ENCODE data around the gene DDR2. TPM values are rescaled to one million over a fixed set of nuclear protein-coding genes. Genes with fewer than 3 reads are reported as not detected.

Gene DDR2
- polyA plus RNA-seq, 6 donors from 2014 or later: not detected

DNA sequence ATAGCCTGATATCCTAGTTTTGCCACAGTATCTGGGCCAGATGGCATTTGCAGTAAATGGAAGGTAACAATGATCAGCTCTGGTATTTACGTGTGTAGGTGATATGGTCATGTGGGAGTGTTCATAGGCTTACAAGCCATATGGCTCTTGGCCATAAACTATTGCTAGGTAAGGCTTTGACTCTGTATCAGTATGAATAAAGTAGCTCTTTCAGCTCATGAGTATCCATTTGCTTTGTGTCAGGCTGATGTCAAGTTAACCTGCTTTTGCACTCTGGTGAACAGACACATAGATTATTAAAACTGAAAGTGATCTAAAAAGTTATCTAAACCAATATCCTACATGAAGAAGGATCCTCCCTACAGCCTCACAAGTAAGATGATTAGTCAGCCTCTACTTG is 69.0 kb downstream of the DDR2 start:
- DNase-seq (no peak), ATAC-seq (ENCODE audit: low read depth in 2 of 2) (no peak)
- Mint-ChIP-seq H3K36me3 (no peaks in the 10 kb centered on the region), H3K27ac (no peak overlapping the region), H3K4me3 (no peak overlapping the region), H3K9me3 (no peaks in the 10 kb centered on the region), H3K27me3 (peaks cover 0 to 22% (median 11%) of the 10 kb centered on the region in 3 donors), H3K4me1 (no peaks in the 10 kb centered on the region)

DNA sequence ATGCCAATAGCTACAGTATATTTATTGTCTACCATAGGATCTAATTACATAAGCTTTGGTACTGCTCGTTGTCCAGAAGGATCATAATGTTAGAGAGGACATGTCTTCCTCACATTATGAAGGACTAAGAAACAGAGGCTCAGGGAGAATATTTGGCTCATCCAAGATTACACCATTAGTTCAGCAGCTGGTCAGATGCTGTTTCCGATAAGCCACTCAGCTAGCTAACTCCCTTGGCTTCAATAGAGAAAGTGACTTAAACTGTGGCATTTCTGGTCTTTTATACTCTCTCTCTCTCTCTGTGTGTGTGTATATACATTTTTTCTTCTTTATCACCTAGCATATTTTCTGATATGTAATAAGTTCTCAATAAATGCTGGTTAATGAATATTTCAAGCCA is 70.4 kb downstream of the DDR2 start:
- ATAC-seq (ENCODE audit: low read depth in 2 of 2): no peak
- Mint-ChIP-seq H3K9me3 (no peaks in the 10 kb centered on the region), H3K4me3 (no peak overlapping the region), H3K4me1 (no peaks in the 10 kb centered on the region), H3K27me3 (peaks cover 0 to 13% (median 6%) of the 10 kb centered on the region in 3 donors), H3K27ac (no peak overlapping the region), H3K36me3 (no peaks in the 10 kb centered on the region)
- no peak for DNase-seq

DNA sequence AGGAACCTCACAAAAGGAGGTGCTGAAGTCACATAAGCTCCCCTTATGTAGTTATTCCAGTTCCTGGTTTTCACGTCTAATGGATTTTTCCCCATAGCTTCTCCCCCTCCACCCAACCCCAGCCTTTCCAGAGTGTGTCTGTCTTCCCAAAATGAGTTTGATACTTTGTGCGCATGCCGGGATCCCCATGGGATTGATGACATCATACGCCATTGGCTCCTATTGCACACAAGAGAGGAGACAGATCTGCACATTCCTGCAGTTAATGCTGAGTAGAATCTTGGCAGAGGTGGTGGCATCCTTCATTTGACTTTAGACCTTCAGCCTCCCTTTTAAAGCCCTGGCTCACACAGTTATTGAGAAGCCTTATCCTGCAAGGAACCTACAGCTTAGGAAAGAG is 71.4 kb downstream of the DDR2 start:
- Mint-ChIP-seq H3K9me3 (no peaks in the 10 kb centered on the region), H3K4me3 (no peak overlapping the region), H3K4me1 (no peaks in the 10 kb centered on the region), H3K27me3 (peaks cover 0 to 3% (median 3%) of the 10 kb centered on the region in 3 donors), H3K27ac (no peak overlapping the region), H3K36me3 (no peaks in the 10 kb centered on the region)
- ATAC-seq (ENCODE audit: low read depth in 2 of 2): no peak
- no peak for DNase-seq

DNA sequence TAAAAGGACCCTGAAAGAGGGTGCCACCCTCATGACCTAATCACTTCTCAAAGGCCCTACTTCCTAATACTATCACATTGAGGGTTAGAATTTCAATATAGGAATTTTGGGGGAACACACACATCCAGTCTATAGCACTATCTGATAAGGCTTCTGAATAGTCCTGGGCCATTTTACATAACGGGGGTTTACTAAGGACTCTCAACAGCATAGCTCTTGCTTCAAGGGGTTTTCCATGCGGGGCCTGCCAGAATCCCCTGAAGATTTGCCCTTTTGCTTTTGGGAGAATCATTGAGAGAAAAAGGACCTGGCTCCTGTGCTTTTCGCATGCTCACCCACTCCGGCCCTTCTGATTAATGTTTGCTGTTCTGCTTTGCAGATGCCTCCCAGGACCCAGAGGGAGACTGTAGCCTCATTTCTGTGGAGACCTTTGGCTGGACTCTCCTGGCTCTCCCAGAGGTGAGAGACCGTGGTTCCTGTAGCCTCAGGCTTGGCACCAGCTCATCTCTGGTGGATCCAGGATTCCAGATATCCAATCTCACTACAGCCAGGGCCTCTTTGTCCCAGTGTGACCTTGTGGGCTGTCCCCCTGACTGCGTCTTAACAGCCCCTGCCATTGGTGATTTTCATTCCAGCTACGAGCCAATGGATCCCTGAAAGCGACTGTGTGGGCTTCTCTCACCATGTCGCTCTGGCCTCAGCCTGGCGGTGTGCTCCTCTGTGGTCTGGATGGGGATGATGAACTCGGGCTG is 72.6 kb downstream of the DDR2 start:
- Mint-ChIP-seq H3K4me3 (no peak overlapping the region), H3K36me3 (no peaks in the 10 kb centered on the region)

DNA sequence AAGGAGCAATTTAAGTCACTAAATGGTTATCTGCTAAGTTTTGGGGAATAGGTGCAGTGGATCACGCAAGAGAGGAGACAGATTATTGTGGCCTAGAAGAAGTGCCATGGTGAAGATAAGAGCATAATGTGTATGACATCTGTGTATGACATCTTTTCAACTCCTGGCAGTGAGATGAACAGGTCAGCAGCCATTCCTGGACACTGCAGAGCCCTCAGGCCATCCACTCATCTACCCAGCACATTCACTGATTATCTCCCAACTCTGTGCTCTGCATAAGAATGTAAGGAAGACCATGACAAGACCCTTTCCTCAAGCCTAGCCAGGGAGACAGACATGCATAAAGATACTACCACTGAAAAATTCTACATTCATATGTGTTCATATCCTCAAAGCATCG is 73.7 kb downstream of the DDR2 start:
- H3K4me1 Mint-ChIP-seq: no peaks in the 10 kb centered on the region
- no peak overlapping the region for H3K4me3 Mint-ChIP-seq
- no peaks in the 10 kb centered on the region for H3K9me3 Mint-ChIP-seq
- no peak overlapping the region for H3K27ac Mint-ChIP-seq
- peaks cover 0 to 6% (median 0%) of the 10 kb centered on the region in 3 donors for H3K27me3 Mint-ChIP-seq
- no peaks in the 10 kb centered on the region for H3K36me3 Mint-ChIP-seq
- no peak for DNase-seq
- ATAC-seq (ENCODE audit: low read depth in 2 of 2): no peak

More for the DNA sequence above, 72.6 kb downstream of the DDR2 start:
- H3K27ac Mint-ChIP-seq: no peak overlapping the region
- H3K9me3 Mint-ChIP-seq: no peaks in the 10 kb centered on the region
- H3K4me1 Mint-ChIP-seq: no peaks in the 10 kb centered on the region
- ATAC-seq (ENCODE audit: low read depth in 2 of 2) (no peak), DNase-seq (no peak)
- H3K27me3 Mint-ChIP-seq: peaks cover 0 to 6% (median 0%) of the 10 kb centered on the region in 3 donors

DNA sequence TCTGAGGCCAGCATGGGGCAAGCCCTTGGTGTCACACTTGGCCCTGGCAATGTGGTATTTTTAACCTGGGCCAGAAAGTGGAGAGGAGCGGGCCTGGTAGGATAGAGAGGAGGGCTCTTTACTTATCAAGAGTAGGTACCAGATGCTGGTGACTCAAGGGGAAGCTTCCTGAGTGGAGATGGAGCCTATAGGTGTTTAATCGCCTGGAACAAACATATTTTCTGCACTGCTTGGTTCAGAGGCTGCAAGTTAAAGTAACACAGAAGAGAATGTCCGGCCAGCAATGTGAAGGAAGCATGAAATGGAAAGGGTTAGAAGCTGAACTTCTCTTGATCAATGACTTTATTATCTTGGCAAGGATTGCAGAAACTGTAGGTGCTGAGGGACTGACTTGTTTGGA is 74.3 kb downstream of the DDR2 start:
- H3K9me3 Mint-ChIP-seq: no peaks in the 10 kb centered on the region
- no peak overlapping the region for H3K4me3 Mint-ChIP-seq
- no peaks in the 10 kb centered on the region for H3K36me3 Mint-ChIP-seq
- H3K27ac Mint-ChIP-seq: peak overlapping the region in 1 of 6 donors; percentile 30
- no peak for ATAC-seq (ENCODE audit: low read depth in 2 of 2)
- H3K4me1 Mint-ChIP-seq: no peaks in the 10 kb centered on the region
- peaks cover 0 to 6% (median 0%) of the 10 kb centered on the region in 3 donors for H3K27me3 Mint-ChIP-seq
- no peak for DNase-seq

DNA sequence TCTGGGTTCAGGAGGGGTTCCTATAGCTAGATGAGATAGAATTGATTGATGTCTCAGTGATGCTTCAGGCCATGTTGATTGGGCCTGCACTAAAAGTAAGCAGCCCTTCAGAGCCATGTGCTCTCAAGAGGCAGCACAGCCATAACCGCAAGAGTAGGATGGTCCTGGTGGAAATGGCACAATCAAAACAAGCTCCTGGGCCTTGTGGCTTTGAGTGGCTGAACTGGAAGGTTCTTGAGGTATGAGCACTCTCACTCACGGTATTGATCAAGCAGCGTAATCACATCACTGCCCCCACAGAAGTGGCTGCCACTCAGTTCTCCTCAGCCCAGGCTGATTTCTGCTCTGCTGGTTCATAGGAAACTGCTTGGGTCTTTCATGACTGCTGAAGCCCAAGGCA is 76.0 kb downstream of the DDR2 start:
- ATAC-seq (ENCODE audit: low read depth in 2 of 2) (no peak), DNase-seq (no peak)
- peaks cover 0 to 10% (median 0%) of the 10 kb centered on the region in 3 donors for H3K27me3 Mint-ChIP-seq
- H3K36me3 Mint-ChIP-seq: no peaks in the 10 kb centered on the region
- no peak overlapping the region for H3K27ac Mint-ChIP-seq
- no peak overlapping the region for H3K4me3 Mint-ChIP-seq
- H3K4me1 Mint-ChIP-seq: no peaks in the 10 kb centered on the region
- H3K9me3 Mint-ChIP-seq: no peaks in the 10 kb centered on the region

DNA sequence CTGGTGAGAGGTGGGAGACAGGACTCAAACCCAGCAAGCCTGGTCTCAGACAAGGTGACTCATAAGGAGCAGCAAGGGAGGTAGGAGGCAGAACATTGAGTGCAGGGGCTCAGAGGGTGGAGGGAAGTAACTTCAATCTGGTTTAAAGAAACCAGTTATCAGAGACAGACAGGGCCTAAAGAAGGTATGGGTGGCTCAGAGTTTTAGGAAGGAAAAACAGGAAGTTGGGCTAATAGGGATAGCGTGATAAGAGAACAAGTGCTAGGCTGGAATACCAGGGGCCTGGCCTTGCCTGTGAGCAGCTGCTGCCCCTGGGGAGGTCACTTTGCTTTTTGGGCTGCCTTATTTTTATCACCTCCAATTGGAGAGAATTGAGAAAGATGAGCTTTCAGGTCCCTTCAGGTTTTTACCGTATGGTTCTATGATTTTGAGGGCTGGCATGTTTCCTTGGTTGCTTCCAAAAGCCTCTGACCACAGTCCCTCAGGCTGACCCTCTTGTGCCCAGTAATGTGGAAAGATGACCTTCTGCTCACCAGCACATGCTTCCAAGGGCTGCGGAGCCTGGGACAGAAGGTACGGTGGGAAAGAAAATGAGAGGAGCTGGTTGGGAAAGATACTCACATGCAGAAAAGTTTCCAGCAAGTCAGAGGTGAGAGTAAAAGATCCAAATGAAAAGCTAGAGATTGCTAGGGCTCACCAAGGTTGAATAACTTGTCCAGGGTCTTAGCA is 77.0 kb downstream of the DDR2 start:
- Mint-ChIP-seq H3K27me3 (peaks cover 0 to 10% (median 0%) of the 10 kb centered on the region in 3 donors), H3K4me3 (no peak overlapping the region), H3K9me3 (no peaks in the 10 kb centered on the region), H3K4me1 (no peaks in the 10 kb centered on the region), H3K36me3 (no peaks in the 10 kb centered on the region), H3K27ac (no peak overlapping the region)
- DNase-seq (no peak), ATAC-seq (ENCODE audit: low read depth in 2 of 2) (no peak)

DNA sequence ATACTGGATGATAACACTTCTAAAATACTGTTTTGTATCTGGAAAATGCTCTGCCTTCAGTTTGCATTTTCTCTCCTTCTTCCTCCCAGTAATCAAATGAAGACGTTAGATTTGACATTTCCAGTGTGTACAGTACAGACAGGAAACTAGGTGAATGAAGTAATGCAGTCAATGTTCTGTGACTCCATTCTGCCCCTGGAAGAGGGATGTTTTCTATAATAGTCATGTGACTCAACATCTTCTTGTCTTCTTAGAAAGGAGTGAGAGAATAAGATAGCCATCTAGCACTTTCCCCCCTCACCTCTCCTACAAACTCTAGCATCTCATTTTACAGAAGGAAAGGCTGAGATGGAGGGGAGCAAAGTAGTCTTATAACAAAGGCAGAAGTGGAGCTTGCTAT is 77.6 kb downstream of the DDR2 start:
- no peak for ATAC-seq (ENCODE audit: low read depth in 2 of 2)

DNA sequence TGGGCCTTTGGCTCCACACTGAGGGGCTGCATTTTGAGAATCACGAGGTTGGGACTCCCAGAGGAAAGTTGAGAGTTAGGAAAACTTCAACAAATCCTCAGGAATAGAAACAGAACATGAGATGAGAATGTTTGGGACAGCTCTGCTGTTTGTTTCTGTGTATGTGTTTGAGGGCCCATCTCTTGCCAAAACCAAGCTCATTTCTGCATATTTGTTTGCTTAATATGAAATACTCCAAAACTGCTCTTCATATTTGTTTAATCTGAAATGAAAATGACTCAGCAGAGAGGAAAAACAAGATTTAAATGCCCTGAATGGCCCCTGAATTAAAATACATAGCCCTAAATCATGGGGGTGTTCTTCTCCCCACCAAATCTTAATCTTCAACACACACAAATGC is 78.1 kb downstream of the DDR2 start:
- Mint-ChIP-seq H3K36me3 (no peaks in the 10 kb centered on the region), H3K4me3 (no peak overlapping the region), H3K27ac (no peak overlapping the region), H3K4me1 (no peaks in the 10 kb centered on the region), H3K27me3 (peaks cover 3 to 10% (median 5%) of the 10 kb centered on the region in 3 donors), H3K9me3 (no peaks in the 10 kb centered on the region)
- ATAC-seq (ENCODE audit: low read depth in 2 of 2) (no peak), DNase-seq (no peak)

More for the DNA sequence above, 77.6 kb downstream of the DDR2 start:
- Mint-ChIP-seq H3K36me3 (no peaks in the 10 kb centered on the region), H3K27ac (no peak overlapping the region), H3K9me3 (no peaks in the 10 kb centered on the region), H3K4me3 (no peak overlapping the region), H3K4me1 (no peaks in the 10 kb centered on the region), H3K27me3 (peaks cover 0 to 10% (median 0%) of the 10 kb centered on the region in 3 donors)
- no peak for DNase-seq

DNA sequence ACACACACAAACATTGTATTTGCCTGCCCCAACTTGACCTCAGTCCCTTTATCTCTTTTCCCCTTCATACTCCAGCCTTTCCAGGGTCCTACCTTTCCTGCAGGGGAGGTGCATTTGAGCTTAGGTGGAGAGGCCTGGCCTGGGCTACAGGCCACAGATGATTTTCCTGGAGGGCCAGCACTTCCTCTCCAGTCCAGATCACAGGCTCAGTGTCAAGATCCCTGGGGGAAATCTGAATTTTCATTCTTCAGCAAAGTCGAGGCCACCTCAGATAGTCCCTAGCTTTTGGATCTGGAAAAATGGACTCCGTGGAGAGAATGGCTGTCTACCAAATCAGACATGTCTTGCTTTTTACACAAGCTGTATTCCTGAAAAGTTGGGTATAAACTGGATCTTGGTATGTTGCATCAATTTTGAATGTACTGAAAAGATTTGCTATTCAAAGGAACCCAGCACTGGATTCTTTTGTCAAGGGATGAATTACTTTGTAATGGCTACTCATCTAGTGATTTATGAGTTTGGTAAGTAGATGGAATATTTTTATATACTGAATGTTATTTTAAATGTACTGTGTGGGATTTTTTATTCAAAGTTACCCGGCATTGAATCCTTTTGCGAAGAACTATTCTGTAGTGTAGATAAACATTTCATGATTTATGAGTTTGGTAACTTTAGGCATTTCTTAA is 78.7 kb downstream of the DDR2 start:
- ATAC-seq (ENCODE audit: low read depth in 2 of 2) (no peak), DNase-seq (no peak)
- H3K4me3 Mint-ChIP-seq: no peak overlapping the region
- H3K9me3 Mint-ChIP-seq: no peaks in the 10 kb centered on the region
- no peaks in the 10 kb centered on the region for H3K4me1 Mint-ChIP-seq
- no peaks in the 10 kb centered on the region for H3K36me3 Mint-ChIP-seq
- H3K27me3 Mint-ChIP-seq: peaks cover 6 to 11% (median 10%) of the 10 kb centered on the region in 3 donors
- H3K27ac Mint-ChIP-seq: no peak overlapping the region

DNA sequence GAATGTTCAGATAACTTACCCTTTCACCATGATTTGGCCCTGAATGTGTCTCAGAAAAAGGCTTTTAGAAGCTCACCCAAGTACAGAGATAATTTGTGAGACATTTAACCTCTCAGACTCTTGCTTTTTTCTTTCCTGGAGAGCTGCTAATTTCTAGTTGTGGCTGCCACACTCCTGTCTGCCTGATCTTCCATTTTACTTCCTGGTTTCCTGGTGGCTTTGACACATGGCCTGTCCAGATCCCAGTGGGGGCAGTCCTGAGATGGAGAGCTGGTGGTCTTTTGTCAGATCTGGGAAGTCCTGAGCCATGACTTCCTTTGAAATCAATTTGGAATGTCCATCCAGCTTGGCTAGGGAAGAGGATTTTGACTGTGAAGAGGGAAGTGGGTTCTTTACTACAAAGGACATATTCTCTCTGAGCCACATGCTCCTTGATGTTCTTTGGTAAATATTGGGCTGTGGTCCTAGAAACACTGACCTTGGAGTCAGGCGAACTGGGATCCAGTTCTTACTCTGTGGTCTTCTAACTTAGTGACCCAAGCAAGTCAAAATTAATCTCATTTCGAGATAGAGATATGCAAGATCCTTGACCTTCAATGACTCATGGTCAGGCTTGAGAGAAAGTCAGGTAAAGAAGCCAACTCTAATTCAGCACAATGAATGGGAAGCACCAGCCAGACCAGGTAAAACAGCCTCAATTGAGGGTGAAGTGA is 80.2 kb downstream of the DDR2 start:
- ATAC-seq (ENCODE audit: low read depth in 2 of 2) (no peak), DNase-seq (no peak)
- Mint-ChIP-seq H3K27ac (no peak overlapping the region), H3K36me3 (no peaks in the 10 kb centered on the region), H3K4me3 (no peak overlapping the region), H3K4me1 (no peaks in the 10 kb centered on the region), H3K9me3 (no peaks in the 10 kb centered on the region), H3K27me3 (peaks cover 9 to 15% (median 12%) of the 10 kb centered on the region in 3 donors)

DNA sequence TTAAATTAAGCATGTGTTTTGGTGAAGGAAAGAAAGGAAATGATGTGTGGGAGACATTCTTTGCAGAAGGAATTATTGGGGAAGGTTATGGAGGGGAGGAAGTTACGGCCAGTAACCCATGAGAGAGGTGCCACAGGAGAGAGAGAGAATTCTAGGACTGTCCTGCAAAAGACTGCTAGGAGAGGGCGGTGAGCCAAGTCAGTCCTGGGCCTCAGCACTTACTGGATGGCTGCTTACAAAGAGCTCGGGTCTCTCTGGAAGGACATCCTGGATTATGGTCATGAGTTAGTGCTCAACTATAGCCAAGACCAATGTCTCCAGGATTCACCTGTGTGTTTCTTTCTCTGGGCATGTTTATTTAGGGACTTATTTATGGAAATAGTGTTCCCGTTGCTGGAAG is 83.9 kb downstream of the DDR2 start:
- no peaks in the 10 kb centered on the region for H3K36me3 Mint-ChIP-seq
- peaks cover 9 to 15% (median 14%) of the 10 kb centered on the region in 3 donors for H3K27me3 Mint-ChIP-seq
- ATAC-seq (ENCODE audit: low read depth in 2 of 2): no peak

More for the DNA sequence above, 83.9 kb downstream of the DDR2 start:
- no peak overlapping the region for H3K4me3 Mint-ChIP-seq
- no peak overlapping the region for H3K27ac Mint-ChIP-seq
- no peak for DNase-seq
- H3K9me3 Mint-ChIP-seq: no peaks in the 10 kb centered on the region
- H3K4me1 Mint-ChIP-seq: no peaks in the 10 kb centered on the region
